ENCODE measurements around the gene TTLL1.
A peak's percentile ranks its signal among the peaks of the same experiment; 100 is the strongest.
"Not testable (repeated sequence)": the region's sequence is repeated elsewhere in the genome, so short reads cannot be mapped to it uniquely, and the experiment has no call there.

Gene TTLL1

DNA sequence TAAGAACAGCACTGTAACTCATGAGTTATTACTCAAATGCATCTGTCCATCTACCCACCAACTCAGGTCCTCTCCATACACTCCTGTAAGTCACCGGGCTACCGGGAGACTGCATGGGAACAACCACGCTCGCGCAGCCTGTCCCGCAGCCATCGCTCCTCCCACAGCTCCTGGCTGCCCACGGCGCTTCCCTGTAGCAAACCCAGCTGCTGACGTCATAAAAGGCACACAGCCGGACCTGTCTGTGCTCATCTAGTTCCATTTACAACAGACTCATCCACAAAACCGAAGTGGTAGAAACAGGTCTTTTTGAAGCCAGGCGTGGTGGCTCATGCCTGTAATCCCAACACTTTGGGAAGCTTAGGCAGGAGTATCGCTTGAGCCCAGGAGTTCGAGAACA lies 50.9 kb downstream of the TTLL1 start:
- in situ Hi-C loops (cut with HindIII; ENCODE audit: low pct_unique_long_range_greater_than_20kb, low sequenced_read_pairs) = no loop called here
- DNase-seq (ENCODE audit: low read depth in 1 of 2, low spot score in 1 of 2) = no peak
- TF ChIP-seq JUND (IDR thresholded peaks at IDR 0.05; ENCODE audit: low read depth) = no peak

DNA sequence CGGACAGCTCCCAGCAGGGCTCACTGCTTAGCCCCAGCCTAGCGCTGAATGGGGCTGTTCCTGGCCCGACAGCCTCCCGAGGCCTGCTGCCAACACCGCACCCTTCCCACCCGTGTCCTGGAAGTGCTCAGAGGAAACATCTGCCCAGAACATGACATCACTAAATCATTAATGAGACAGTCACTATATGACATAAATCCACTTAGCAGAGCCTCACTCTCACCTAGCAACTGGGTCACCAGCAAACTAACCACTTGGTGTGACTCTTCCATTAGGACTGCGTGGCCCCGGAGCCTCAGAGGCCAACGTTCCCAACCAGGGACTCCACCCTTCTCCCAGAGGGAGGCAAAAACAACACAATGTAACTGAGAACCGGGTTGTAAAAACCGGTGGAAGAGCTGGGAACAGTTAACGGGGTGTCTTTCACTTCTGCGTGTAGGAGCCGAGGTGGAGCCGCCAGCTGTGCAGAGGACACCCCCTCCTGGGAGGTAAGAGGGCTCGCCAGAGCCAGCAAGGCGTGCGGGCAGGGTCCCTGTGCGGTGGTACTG lies 52.8 kb downstream of the TTLL1 start:
- in situ Hi-C loops (cut with HindIII; ENCODE audit: low pct_unique_long_range_greater_than_20kb, low sequenced_read_pairs) = no loop called here
- TF ChIP-seq JUND (IDR thresholded peaks at IDR 0.05; ENCODE audit: low read depth) = no peak
- no peak for DNase-seq (ENCODE audit: low read depth in 1 of 2, low spot score in 1 of 2)

DNA sequence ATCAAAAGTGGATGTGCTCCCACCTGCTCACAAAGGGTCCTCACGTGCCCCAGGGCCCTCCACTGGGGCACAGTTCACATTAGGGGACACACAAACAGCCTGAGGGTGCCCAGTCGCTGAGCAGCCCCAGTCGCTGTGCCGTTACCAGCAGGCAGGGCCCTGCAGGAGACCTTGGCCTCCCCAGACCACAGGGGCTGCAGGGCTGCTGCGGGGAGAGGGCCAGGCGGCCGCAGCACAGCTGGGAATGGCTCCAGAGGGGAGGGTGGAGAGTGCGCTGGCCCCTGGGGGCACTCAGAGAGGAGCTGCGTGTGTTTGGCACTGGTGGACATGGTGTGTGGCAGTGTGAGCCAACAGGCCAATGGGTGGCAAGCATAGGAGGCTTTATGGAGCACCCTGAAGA lies 53.9 kb downstream of the TTLL1 start:
- in situ Hi-C loops (cut with HindIII; ENCODE audit: low pct_unique_long_range_greater_than_20kb, low sequenced_read_pairs) = no loop called here
- DNase-seq (ENCODE audit: low read depth in 1 of 2, low spot score in 1 of 2) = no peak
- TF ChIP-seq JUND (IDR thresholded peaks at IDR 0.05; ENCODE audit: low read depth) = no peak

DNA sequence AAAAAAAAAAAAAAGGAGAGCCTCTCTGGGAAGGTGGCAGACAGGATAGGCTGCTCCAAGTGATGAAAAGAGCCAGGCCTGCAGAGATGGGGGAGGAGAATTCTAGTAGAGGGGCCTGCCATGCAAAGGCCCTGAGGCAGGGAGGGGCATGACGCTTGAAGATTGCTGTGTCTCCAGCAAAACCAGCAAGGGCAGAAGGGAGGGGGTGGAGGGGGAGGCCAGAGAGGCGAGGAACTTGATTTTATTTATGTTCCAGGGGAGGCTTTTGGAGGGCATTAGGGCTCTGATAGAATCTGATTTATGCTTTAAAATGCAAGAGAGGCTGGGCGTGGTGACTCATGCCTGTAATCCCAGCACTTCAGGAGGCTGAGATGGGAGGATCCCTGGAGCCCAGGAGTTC lies 57.6 kb downstream of the TTLL1 start:
- DNase-seq (ENCODE audit: low read depth in 1 of 2, low spot score in 1 of 2) = no peak
- in situ Hi-C loops (cut with HindIII; ENCODE audit: low pct_unique_long_range_greater_than_20kb, low sequenced_read_pairs) = no loop called here
- no peak for TF ChIP-seq JUND (IDR thresholded peaks at IDR 0.05; ENCODE audit: low read depth)

DNA sequence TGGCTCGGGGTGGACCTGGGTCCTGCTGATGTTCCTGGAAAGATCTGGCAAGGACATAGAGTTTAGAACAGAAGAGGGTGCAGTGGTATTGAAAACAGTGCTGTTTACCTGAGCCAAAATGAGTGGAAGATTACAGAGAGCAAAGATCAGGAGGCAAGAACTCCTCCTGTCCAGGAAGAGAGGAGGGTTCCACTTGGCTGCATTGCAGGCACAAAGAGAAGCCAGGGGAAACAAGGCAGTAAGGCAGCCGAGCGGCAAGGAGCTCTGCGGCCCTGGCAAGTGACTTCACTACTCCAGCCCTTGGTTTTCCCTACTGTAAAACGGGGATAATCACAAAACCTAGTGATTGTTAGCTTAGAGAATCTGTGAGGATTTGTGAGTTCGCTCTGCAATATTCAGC lies 70.6 kb downstream of the TTLL1 start:
- TF ChIP-seq JUND (IDR thresholded peaks at IDR 0.05; ENCODE audit: low read depth) = no peak
- no peak for DNase-seq (ENCODE audit: low read depth in 1 of 2, low spot score in 1 of 2)
- in situ Hi-C loops (cut with HindIII; ENCODE audit: low pct_unique_long_range_greater_than_20kb, low sequenced_read_pairs) = no loop called here

DNA sequence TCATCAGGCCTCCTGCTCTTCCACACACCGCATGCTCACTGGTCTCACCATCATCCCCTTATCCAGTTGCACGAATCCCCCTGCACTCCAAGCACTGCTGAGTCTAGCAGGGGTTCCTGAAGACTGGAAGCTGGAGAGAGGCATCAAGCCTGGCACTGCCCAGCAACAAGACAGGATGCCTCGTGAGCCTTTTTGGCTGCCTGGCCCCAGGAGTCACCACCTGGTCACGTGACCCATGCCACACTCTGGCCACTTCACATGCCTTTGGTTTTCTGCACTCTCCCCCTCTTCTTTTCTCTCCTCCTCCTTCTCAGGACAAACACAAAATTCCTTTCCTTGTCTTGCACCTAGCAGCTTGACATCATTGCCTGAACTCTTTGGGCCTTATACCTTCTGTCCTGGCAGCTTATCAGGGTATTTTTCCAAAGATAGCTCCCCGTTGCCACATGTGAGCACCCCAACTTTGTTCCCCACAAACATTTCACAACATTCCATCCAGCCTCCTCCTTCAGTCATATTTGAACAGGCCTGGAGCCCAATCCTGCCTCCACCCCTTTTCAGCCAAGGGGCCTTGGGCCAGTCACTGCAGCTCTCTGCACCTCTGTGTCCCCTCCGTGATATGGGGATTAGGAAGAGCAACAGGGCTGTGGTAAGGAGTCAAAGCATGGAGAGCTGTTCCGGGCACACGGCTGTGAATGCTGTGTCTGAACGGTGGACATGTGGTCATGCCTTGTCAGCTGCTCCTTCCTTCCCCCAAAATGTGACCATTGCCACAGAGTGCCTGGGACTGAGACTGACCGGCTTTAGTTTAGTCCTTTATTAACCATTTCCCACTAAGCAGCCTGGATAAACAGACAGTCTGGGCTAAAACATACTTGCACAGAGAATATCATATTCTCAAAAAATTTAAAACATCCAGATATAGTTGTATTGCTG lies 71.4 kb downstream of the TTLL1 start:
- in situ Hi-C loops (cut with HindIII; ENCODE audit: low pct_unique_long_range_greater_than_20kb, low sequenced_read_pairs) = no loop called here
- TF ChIP-seq JUND (IDR thresholded peaks at IDR 0.05; ENCODE audit: low read depth) = no peak
- peak in 1 of 2 experiments; percentile 47 for DNase-seq (ENCODE audit: low read depth in 1 of 2, low spot score in 1 of 2)

DNA sequence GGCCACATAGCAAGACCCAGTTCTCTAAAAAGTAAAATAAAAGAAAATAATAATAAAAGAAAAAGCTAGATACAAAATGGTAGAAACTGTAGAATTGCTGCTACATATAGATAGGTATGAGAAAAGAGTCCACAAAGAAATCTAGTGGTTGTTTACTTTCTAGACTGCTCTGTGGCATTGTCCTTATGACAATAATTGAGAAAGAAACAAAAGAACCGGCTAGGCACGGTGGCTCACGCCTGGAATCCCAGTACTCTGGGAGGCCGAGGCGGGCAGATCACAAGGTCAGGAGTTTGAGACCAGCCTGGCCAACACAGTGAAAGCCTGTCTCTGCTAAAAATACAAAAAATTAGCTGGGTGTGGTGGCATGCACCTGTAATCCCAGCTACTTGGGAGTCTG lies 73.0 kb downstream of the TTLL1 start:
- in situ Hi-C loops (cut with HindIII; ENCODE audit: low pct_unique_long_range_greater_than_20kb, low sequenced_read_pairs); DNase-seq (ENCODE audit: low read depth in 1 of 2, low spot score in 1 of 2): not testable (repeated sequence)

DNA sequence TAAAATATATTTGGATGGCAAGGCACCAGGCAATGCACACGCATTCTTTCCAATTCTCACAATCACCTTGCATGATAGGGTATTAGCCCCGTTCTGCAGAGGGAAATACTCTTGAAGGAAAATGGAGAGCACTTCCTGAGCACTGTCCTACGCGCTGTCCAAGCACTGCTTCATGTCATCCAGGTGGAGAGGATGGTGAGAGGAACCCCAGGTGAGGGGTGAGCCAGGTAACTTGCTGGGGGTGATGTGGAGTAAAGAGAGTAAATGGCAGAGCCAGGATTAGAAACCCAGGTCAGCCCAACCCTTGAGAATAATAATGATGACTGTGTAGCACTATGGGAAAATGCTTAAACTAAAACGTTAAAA lies 73.5 kb downstream of the TTLL1 start:
- DNase-seq (ENCODE audit: low read depth in 1 of 2, low spot score in 1 of 2) = no peak
- in situ Hi-C loops (cut with HindIII; ENCODE audit: low pct_unique_long_range_greater_than_20kb, low sequenced_read_pairs) = no loop called here
- TF ChIP-seq JUND (IDR thresholded peaks at IDR 0.05; ENCODE audit: low read depth) = no peak

DNA sequence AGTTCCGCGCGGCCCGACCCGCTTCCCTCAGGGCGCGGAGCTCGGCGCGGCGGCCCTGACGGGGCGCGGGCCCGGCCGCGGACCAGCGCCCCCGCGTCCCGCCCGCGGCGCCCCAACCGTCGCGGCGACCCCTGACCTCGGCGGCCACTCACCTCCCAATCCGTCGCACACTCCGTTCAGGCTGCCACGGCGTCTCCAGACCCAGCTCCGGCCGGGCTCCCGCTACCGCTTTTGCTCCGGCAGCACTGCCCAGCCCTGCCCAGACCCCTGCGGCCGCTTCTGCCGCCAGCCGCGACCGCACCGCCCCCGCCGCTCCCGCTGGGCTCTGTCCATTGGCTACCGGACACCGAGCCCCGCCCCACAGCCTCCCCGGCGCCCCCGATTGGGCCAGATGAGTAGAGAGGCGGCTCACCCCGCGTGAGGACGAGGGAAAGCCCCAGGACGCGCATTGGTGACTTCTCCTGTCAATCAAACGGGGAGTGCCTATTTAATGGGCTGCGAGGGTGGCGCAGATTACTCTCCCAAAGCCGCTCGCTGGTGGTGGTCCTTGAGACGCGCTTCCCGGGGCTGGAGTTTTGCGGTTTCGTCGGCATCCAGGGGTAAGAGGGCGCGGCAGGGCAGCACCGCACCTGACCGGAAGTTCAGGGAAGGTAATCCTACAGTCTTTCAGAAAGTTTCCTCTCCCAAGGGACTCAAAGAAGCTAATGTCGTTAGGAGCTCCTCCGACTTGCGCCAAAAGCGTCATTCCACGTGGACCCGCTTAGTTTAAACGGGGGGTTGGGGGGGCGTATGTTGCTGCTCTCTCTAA lies 74.1 kb downstream of the TTLL1 start, which contains the start of gene PACSIN2:
Gene PACSIN2, minus strand, starts transcription at position 281 of the 808 bp plus-strand sequence. CDS start 103,069 bp downstream, outside the sequence.
- in situ Hi-C loops (cut with HindIII; ENCODE audit: low pct_unique_long_range_greater_than_20kb, low sequenced_read_pairs) = no loop called here
- peak; percentile 84 to 98 for DNase-seq (ENCODE audit: low read depth in 1 of 2, low spot score in 1 of 2)
- TF ChIP-seq JUND (IDR thresholded peaks at IDR 0.05; ENCODE audit: low read depth) = no peak

DNA sequence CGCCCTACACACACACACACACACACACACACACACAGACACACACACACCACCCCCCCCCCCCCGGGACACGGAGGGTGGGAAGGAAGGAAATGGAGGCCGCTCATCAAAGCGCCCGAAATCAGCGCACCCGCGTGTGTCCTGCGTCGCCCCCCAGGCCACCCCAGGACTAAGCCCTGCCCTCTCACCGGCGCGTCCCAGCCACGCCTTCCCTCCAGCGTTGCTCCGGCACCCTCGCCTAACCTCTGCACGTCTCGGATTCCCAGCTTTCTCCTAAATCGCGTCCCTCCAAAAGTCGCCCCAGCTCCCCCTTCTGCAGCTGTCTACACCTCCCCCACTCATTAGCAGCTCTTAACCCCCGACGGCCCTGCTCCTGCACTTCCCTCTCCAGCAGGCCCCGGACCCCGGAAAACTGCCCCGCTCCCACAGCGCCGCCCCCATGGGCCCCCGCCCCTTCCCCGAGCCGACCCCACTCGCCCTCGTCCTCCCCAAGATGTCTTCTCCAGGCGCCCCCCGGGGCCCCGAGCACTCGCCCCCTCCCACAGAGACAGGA lies 74.8 kb downstream of the TTLL1 start:
- peak in 1 of 2 experiments; percentile 41 for DNase-seq (ENCODE audit: low read depth in 1 of 2, low spot score in 1 of 2)
- in situ Hi-C loops (cut with HindIII; ENCODE audit: low pct_unique_long_range_greater_than_20kb, low sequenced_read_pairs) = no loop called here
- TF ChIP-seq JUND (IDR thresholded peaks at IDR 0.05; ENCODE audit: low read depth) = no peak

DNA sequence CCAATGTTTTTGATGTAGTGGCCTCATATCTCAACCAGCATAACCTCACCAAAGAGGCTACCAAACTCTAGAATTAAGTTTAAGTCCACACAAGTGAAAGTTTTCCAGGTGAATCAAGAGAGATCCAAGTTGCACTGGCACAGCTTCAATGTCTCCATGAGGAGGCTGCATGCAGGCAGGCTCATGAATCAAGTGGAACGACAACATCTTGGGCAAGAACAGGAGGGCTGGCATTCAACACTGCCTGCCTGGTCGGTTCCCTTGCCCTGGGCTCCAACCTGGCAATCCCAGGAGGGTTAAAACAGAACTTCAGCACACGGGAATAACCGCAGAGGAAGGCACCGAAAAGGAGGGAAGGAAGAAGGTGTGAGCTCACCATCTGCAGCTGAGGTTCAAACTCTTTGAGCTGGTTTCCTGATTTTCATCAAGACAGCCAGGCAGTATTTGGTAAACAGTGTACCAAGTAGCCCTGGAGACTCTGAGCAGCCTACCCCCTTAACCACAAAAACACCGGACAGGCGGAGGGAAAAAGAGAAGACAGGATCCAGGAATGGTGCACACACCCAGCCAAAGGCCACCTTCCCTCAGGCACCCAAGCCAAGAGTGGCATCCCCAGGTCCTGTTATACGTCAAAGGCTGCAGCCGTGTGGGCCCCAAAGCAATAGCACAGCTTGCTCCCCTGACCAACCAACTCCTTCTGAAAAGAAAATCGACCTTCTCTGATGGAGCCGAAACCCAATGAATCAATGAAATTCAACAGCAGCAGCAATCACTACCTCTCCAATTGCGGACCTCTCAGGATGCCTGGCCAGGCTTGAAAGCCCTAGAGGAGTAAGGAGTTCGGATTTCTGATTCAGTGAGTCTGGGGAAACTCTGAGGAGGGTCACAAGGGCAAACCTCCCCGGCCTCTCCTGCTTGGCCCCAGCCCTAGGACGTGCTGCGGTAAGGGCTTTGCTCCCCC lies 75.6 kb downstream of the TTLL1 start:
- in situ Hi-C loops (cut with HindIII; ENCODE audit: low pct_unique_long_range_greater_than_20kb, low sequenced_read_pairs) = no loop called here
- TF ChIP-seq JUND (IDR thresholded peaks at IDR 0.05; ENCODE audit: low read depth) = no peak
- DNase-seq (ENCODE audit: low read depth in 1 of 2, low spot score in 1 of 2) = peak in 1 of 2 experiments; percentile 60

Data from T47D (cell line).